HepG2 (cell line): Measurements from ENCODE around the gene ORC2. TPM values are rescaled to one million over a fixed set of nuclear protein-coding genes. Genes with fewer than 3 reads are reported as not detected.

Source experiments
- CENPBD1 ChIP-seq: sonication (generic); formaldehyde crosslinking; IDR thresholded peaks from 2 replicates; pipeline ENCODE4 v1.8.0; 2022; ENCODE audit warnings: missing genetic modification reagents, low read depth, mild to moderate bottlenecking, borderline replicate concordance
- HIC2 ChIP-seq: sonication (generic); formaldehyde crosslinking; IDR thresholded peaks from 2 replicates; pipeline ENCODE4 v1.9.0; 2022; ENCODE audit warnings: low read depth, missing genetic modification reagents
- HNRNPUL1 ChIP-seq: fragments of 200-400 bp; formaldehyde crosslinking; IDR thresholded peaks from 2 replicates; pipeline ENCODE4 v1.6.1; 2017; ENCODE audit warnings: low read depth, mild to moderate bottlenecking, low read length, moderate library complexity
- IKZF5 ChIP-seq: IDR thresholded peaks from 2 replicates; pipeline ENCODE4 v1.6.1; 2018; ENCODE audit warnings: missing genetic modification reagents, mild to moderate bottlenecking, missing compliant biosample characterization
- MAFK ChIP-seq, 2 experiments: IDR thresholded peaks in 1 of 2; conservative IDR thresholded peaks in 1 of 2; 2 replicates each; pipeline ENCODE4 v1.6.1; 2011; ENCODE audit warnings: improper control_type of control experiment in 2 of 2, low read length in 2 of 2
- MXD4 ChIP-seq: IDR thresholded peaks from 2 replicates; pipeline ENCODE4 v1.6.1; 2016; ENCODE audit warnings: mild to moderate bottlenecking, missing biosample characterization, missing genetic modification reagents
- RCOR2 ChIP-seq: IDR thresholded peaks from 2 replicates; pipeline ENCODE4 v1.6.1; 2016; ENCODE audit warnings: missing biosample characterization, missing genetic modification reagents
- SNAPC4 ChIP-seq: sonication (generic); formaldehyde crosslinking; IDR thresholded peaks from 2 replicates; pipeline ENCODE4 v1.4.0; 2020; ENCODE audit warnings: mild to moderate bottlenecking, missing genetic modification reagents
- THAP9 ChIP-seq: sonication (generic); formaldehyde crosslinking; IDR thresholded peaks from 2 replicates; pipeline ENCODE4; 2020; ENCODE audit warnings: missing genetic modification reagents, mild to moderate bottlenecking, borderline replicate concordance
- TMF1 ChIP-seq: sonication (generic); formaldehyde crosslinking; IDR thresholded peaks from 2 replicates; pipeline ENCODE4 v1.8.1; 2022; ENCODE audit warnings: low read depth, missing genetic modification reagents
- ZBTB8A ChIP-seq: sonication (generic); formaldehyde crosslinking; IDR thresholded peaks from 2 replicates; pipeline ENCODE4 v1.4.0; 2020; ENCODE audit warnings: mild to moderate bottlenecking, low read depth, missing genetic modification reagents, borderline replicate concordance
- ZFP1 ChIP-seq: IDR thresholded peaks from 2 replicates; pipeline ENCODE4 v1.6.1; 2016
- ZNF205 ChIP-seq: IDR thresholded peaks from 2 replicates; pipeline ENCODE4 v1.6.1; 2018; ENCODE audit warnings: missing biosample characterization, missing genetic modification reagents
- ZNF333 ChIP-seq: sonication (generic); formaldehyde crosslinking; IDR thresholded peaks from 2 replicates; pipeline ENCODE4 v1.4.0; 2020; ENCODE audit warnings: mild to moderate bottlenecking, missing genetic modification reagents, borderline replicate concordance
- ZNF547 ChIP-seq: sonication (generic); formaldehyde crosslinking; IDR thresholded peaks from 2 replicates; pipeline ENCODE4 v1.5.1; 2020; ENCODE audit warnings: mild to moderate bottlenecking, missing genetic modification reagents
- ZNF549 ChIP-seq: sonication (generic); formaldehyde crosslinking; IDR thresholded peaks from 2 replicates; pipeline ENCODE4 v1.5.0; 2020; ENCODE audit warnings: missing genetic modification reagents
- ZNF784 ChIP-seq: sonication (generic); formaldehyde crosslinking; IDR thresholded peaks from 2 replicates; pipeline ENCODE4 v1.5.1; 2020; ENCODE audit warnings: missing genetic modification reagents, mild to moderate bottlenecking, borderline replicate concordance
- polyA plus RNA-seq, 8 experiments: library from polyadenylated mRNA; depleted of rRNA in 3 of 8; stranded (reverse) in 7 of 8; unstranded in 1 of 8; fragments of >200 nt; fragmentation: Illumina TruSeq in 4 of 8; extraction: Trizol in 4 of 8; gene quantifications; 2 replicates each; pipeline versions ENCODE4 v1.2.1 to v1.2.3, GENCODE V29; 2011 to 2016; ENCODE audit warnings: low read depth in 4 of 8, missing spikeins in 1 of 8, mixed read lengths in 1 of 8; ENCODE audit not compliant: insufficient read depth in 1 of 8
- total RNA-seq, 5 experiments: library from RNA; depleted of rRNA; stranded (reverse); fragments of >200 nt; fragmentation: Illumina TruSeq; extraction: Trizol; gene quantifications; 2 replicates each; pipeline ENCODE4 v1.2.3, GENCODE V29; 2016; ENCODE audit warnings: low read depth in 1 of 5

Gene ORC2
- total and polyA plus RNA-seq, 2 of the 13 experiments (the other 11 are each of a cell fraction or from before 2014, with no cell fraction given): 19.3 to 73.5 TPM

- TF ChIP-seq ZNF784 (CRISPR knock-in tag): no peak
- peak; percentile 96 for TF ChIP-seq RCOR2
- TF ChIP-seq MXD4 (CRISPR knock-in tag): 0 out of 2 replicates have a peak, but pooled peaks have one; percentile 21
- no peak for TF ChIP-seq MAFK (conservative IDR thresholded peaks at IDR 0.05 in 1 of 2, IDR thresholded peaks at IDR 0.05 in 1 of 2; ENCODE audit: low read length in 2 of 2)
- TF ChIP-seq TMF1: no peak
- TF ChIP-seq ZNF333 (CRISPR knock-in tag): no peak
- TF ChIP-seq HIC2: no peak
- TF ChIP-seq SNAPC4: no peak
- no peak for TF ChIP-seq THAP9 (CRISPR knock-in tag)
- TF ChIP-seq HNRNPUL1: no peak
- no peak for TF ChIP-seq ZNF547 (CRISPR knock-in tag)
- peak; percentile 79; the same call in 1 of the 2 replicates for TF ChIP-seq ZFP1 (CRISPR knock-in tag)
- no peak for TF ChIP-seq ZNF549 (CRISPR knock-in tag)
- no peak for TF ChIP-seq ZBTB8A (CRISPR knock-in tag)
- no peak for TF ChIP-seq CENPBD1
- TF ChIP-seq ZNF205 (CRISPR knock-in tag): peak; percentile 48; the same call in 1 of the 2 replicates
- peak; percentile 77; the same call in 1 of the 2 replicates for TF ChIP-seq IKZF5 (CRISPR knock-in tag)
Observed at GRCh38 chr2:201008296-201008829, 44.9 kb upstream of the ORC2 start (continued).
